ENCODE measurements around the gene FARP1.
"Not testable (repeated sequence)": the region's sequence is repeated elsewhere in the genome, so short reads cannot be mapped to it uniquely, and the experiment has no call there.

The FARP1 gene

GRCh38 chr13:98342953-98343352 is 200.1 kb downstream of the FARP1 start:
- no peak for DNase-seq

- DNase-seq = no peak
Measured at GRCh38 chr13:98343461-98343860, 200.6 kb downstream of the FARP1 start.

GRCh38 chr13:98344392-98344791 is 201.5 kb downstream of the FARP1 start:
- no peak for DNase-seq

- DNase-seq = no peak
Measured at GRCh38 chr13:98345107-98345935, 202.4 kb downstream of the FARP1 start.

- no peak for DNase-seq
Measured at GRCh38 chr13:98346904-98347636, 204.2 kb downstream of the FARP1 start.

GRCh38 chr13:98347756-98348155 is 204.9 kb downstream of the FARP1 start:
- DNase-seq = no peak

- no peak for DNase-seq
Measured at GRCh38 chr13:98348466-98349200, 205.7 kb downstream of the FARP1 start.

- DNase-seq = peak; percentile 4
Measured at GRCh38 chr13:98349731-98350305, 206.9 kb downstream of the FARP1 start.

- no peak for DNase-seq
Measured at GRCh38 chr13:98350746-98351330, 207.9 kb downstream of the FARP1 start.

GRCh38 chr13:98351636-98352035 is 208.7 kb downstream of the FARP1 start:
- DNase-seq = no peak

GRCh38 chr13:98352226-98352625 is 209.3 kb downstream of the FARP1 start:
- DNase-seq = no peak

GRCh38 chr13:98353750-98354149 is 210.9 kb downstream of the FARP1 start:
- no peak for DNase-seq

GRCh38 chr13:98358937-98359336 is 216.0 kb downstream of the FARP1 start:
- no peak for DNase-seq

GRCh38 chr13:98360545-98360944 is 217.7 kb downstream of the FARP1 start:
- no peak for DNase-seq

GRCh38 chr13:98363326-98363725 is 220.4 kb downstream of the FARP1 start:
- no peak for DNase-seq

- no peak for DNase-seq
Measured at GRCh38 chr13:98364179-98364578, 221.3 kb downstream of the FARP1 start.

GRCh38 chr13:98364647-98365046 is 221.8 kb downstream of the FARP1 start:
- DNase-seq = no peak

- no peak for DNase-seq
Measured at GRCh38 chr13:98365302-98365701, 222.4 kb downstream of the FARP1 start.

GRCh38 chr13:98366010-98366409 is 223.1 kb downstream of the FARP1 start:
- no peak for DNase-seq

- DNase-seq = no peak
Measured at GRCh38 chr13:98366443-98366842, 223.5 kb downstream of the FARP1 start.

- DNase-seq = no peak
Measured at GRCh38 chr13:98366959-98367358, 224.1 kb downstream of the FARP1 start.

GRCh38 chr13:98368019-98368418 is 225.1 kb downstream of the FARP1 start:
- no peak for DNase-seq

- DNase-seq = not testable (repeated sequence)
Measured at GRCh38 chr13:98369520-98369919, 226.6 kb downstream of the FARP1 start.
